Measurements from ENCODE around the gene DDX41.
A peak's percentile ranks its signal among the peaks of the same experiment; 100 is the strongest.

The DDX41 gene

DNA sequence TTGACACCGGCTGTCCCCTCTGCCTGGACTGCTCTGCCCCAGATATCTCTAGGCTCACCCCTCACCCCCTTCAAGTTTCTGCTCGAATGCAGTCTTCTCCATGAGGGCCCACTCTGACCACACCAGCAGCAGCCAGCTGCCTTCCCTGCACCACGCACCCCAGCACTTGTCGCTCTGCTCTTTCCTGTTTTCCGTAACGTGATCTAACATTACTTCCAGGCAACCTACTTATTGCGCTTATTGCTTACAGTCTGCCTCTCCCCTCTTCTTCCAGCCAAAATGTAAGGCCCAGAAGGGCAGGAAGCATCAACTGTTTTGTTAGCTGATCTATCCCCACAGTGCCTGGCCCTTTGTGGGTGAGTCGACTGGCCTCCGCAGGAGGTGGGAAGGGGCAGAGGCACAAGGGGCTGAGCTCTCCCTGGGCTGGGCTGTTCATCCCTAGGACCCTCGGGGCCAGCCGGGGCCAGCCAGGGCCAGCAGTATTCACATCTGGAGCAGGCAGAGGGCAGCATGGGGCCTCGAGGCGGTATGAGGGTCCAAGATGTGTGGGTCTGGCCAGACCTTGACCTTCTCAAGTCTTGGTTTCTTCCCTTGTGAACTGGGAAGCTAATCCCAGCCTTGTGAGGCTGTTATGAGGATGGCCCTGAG, 31.7 kb downstream of the DDX41 start:
- Mint-ChIP-seq H3K27ac (peak overlapping the region; percentile 94), H3K4me3 (no peak overlapping the region), H3K9me3 (no peaks in the 10 kb centered on the region), H3K4me1 (peaks cover 35% of the 10 kb centered on the region), H3K27me3 (ENCODE audit: low read depth, poor library complexity) (no peaks in the 10 kb centered on the region), H3K36me3 (ENCODE audit: low read depth) (peaks cover 39% of the 10 kb centered on the region)
- TF ChIP-seq, protein P1, sequence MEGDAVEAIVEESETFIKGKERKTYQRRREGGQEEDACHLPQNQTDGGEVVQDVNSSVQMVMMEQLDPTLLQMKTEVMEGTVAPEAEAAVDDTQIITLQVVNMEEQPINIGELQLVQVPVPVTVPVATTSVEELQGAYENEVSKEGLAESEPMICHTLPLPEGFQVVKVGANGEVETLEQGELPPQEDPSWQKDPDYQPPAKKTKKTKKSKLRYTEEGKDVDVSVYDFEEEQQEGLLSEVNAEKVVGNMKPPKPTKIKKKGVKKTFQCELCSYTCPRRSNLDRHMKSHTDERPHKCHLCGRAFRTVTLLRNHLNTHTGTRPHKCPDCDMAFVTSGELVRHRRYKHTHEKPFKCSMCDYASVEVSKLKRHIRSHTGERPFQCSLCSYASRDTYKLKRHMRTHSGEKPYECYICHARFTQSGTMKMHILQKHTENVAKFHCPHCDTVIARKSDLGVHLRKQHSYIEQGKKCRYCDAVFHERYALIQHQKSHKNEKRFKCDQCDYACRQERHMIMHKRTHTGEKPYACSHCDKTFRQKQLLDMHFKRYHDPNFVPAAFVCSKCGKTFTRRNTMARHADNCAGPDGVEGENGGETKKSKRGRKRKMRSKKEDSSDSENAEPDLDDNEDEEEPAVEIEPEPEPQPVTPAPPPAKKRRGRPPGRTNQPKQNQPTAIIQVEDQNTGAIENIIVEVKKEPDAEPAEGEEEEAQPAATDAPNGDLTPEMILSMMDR (IDR thresholded peaks at IDR 0.05) = no peak
- DNase-seq = no peak

DNA sequence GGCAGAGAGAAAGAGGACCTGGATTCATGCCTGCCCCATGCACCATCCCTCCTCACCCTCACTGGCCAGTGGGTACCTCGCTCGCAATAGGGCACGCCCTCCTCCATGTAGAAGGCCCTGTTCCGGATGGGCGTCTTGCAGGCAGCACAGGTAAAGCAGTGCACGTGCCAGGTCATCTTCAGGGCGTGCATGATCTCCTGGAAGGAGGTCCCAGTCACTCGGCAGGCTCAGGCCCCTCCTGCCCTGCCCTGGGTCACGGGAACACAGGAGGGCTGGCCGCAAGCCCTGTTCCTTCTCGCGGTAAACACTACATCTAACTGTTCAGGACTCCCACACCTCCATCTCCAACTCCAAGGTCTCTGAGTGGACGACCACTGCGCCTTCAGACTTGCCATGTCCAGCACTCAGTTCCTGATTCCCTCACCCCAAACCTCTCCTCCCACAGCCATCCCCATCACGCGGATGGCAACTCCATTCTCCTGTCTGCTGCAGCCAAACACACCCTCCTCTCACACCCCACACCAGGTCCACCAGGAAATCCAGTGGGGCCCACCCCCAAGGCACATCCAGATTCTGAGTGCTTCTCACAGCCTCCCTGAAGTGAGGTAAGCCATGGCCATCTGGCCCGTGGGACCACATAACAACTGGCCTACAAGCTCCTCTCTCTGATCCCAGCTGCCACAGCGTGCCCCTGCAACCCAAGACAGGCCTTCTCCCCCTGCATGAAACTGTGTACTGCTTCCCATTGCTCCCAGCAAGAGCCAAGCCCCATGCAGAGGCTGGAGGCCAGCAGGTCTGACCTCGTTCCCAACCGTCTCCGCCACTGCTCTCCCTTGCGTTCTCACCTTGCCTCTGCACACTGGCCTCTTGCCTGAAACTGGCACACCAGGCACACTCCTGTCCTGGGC, 32.5 kb downstream of the DDX41 start:
- no peaks in the 10 kb centered on the region for H3K27me3 Mint-ChIP-seq (ENCODE audit: low read depth, poor library complexity)
- DNase-seq = no peak
- peak overlapping the region; percentile 10 for H3K4me3 Mint-ChIP-seq
- H3K27ac Mint-ChIP-seq = peak overlapping the region; percentile 94
- H3K9me3 Mint-ChIP-seq = no peaks in the 10 kb centered on the region
- H3K36me3 Mint-ChIP-seq (ENCODE audit: low read depth) = peaks cover 45% of the 10 kb centered on the region
- H3K4me1 Mint-ChIP-seq = peaks cover 40% of the 10 kb centered on the region
- TF ChIP-seq, protein P1 (IDR thresholded peaks at IDR 0.05) = no peak

DNA sequence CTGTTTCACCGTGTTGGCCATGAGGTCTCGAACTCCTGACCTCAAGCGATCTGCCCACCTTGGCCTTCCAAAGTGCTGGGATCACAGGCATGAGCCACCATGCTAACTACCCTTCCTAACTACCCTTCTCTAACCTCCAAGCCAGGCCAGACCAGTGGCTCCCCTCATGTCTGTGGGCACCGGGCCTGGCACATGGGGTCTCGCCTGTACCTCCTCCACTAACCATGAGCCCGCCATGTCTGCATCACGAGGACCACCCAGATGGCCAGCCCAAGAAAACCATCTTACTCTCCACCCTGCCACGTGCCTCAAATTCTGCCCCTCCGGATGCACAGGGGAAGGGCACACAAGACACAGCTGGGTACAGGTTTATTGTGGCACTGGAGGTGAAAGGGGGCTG, 33.7 kb downstream of the DDX41 start:
- peak overlapping the region; percentile 96 for H3K27ac Mint-ChIP-seq
- H3K4me3 Mint-ChIP-seq = no peak overlapping the region
- H3K36me3 Mint-ChIP-seq (ENCODE audit: low read depth) = peaks cover 43% of the 10 kb centered on the region
- TF ChIP-seq, protein P1 (IDR thresholded peaks at IDR 0.05) = no peak
- peaks cover 52% of the 10 kb centered on the region for H3K4me1 Mint-ChIP-seq
- no peaks in the 10 kb centered on the region for H3K27me3 Mint-ChIP-seq (ENCODE audit: low read depth, poor library complexity)
- no peak for DNase-seq
- H3K9me3 Mint-ChIP-seq = no peaks in the 10 kb centered on the region

DNA sequence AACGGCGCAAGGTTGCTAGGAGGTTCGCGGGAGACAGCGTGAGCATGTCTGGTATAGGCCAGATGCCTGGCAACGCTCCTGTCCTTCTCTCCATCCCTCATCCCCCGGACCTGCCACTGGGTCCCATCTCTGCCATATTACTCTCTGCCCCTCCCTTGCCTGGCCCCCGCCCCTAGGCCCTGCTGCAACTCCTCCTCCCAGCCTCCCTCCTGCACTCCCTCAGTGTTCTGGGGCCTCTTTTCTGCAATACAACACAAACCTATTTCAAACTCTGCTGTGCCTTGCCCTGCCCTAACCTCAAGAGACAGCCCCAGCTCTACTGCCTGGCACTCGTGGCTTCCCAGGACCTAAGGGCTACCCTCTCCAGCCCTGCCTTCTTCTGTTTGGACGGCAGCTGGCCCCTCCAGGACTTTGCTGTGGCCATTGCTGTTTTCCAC, 34.4 kb downstream of the DDX41 start:
- Mint-ChIP-seq H3K4me3 (no peak overlapping the region), H3K36me3 (ENCODE audit: low read depth) (peaks cover 39% of the 10 kb centered on the region), H3K27ac (peak overlapping the region; percentile 45), H3K9me3 (no peaks in the 10 kb centered on the region), H3K4me1 (peaks cover 59% of the 10 kb centered on the region), H3K27me3 (ENCODE audit: low read depth, poor library complexity) (no peaks in the 10 kb centered on the region)
- DNase-seq = no peak
- TF ChIP-seq, protein P1 (IDR thresholded peaks at IDR 0.05) = no peak

DNA sequence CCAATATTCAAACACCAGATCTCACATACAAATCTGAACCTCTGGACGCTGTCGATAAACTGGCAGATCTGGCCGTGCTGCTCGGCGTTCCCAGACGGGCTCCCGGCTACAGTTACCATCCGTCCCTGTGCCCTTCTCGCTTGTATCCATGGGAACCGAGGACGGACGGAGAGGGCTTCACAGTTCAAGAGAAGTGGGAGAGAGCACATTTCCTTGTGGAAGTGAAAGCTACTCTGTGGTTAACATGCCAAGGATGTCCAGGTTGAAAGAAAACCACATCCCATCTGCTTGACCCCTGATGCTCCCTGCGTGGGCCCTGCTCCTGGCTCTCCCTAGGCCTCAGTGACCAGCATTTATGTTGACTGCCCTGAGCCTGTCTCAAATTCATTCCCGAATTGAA, 37.0 kb downstream of the DDX41 start:
- peaks cover 29% of the 10 kb centered on the region for H3K36me3 Mint-ChIP-seq (ENCODE audit: low read depth)
- no peak overlapping the region for H3K4me3 Mint-ChIP-seq
- H3K27me3 Mint-ChIP-seq (ENCODE audit: low read depth, poor library complexity) = no peaks in the 10 kb centered on the region
- TF ChIP-seq, protein P1 (IDR thresholded peaks at IDR 0.05) = no peak
- no peak for DNase-seq
- peak overlapping the region; percentile 98 for H3K27ac Mint-ChIP-seq
- peaks cover 70% of the 10 kb centered on the region for H3K4me1 Mint-ChIP-seq
- no peaks in the 10 kb centered on the region for H3K9me3 Mint-ChIP-seq
